Fibroblast of skin of back (primary cell): Measurements from ENCODE around the gene ZMIZ1.

Experiments used
- DNase-seq: peaks from one replicate; pipeline ENCODE4 v3.0.0-alpha.2; 2013

ZMIZ1 gene

DNA sequence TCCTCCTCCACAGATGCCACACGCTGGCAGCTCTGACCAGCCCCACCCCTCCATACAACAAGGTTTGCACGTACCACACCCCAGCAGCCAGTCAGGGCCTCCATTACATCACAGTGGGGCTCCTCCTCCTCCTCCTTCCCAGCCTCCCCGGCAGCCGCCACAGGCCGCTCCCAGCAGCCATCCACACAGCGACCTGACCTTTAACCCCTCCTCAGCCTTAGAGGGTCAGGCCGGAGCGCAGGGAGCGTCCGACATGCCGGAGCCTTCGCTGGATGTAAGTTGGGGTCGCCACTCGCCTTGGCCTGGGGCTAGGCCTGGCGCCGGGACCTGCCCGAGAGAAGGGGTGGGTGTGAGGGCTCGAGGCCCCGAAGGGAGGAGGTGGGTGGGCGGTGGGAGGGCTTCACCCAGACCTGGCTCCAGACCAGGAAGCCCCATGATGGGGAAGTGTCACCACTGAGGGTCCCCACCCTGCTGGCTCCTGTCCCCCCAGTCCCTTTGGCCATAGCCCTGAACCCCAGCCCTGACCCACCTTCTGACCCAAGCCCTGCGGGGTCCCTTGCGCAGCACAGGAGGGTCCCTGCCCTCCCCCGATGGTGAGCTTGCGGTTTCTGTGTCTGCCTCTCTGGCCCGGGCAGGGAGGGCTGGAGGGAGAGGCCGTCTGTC, 242.3 kb downstream of the ZMIZ1 start:
- DNase-seq = no peak

GRCh38 chr10:79311581-79312407, 243.0 kb downstream of the ZMIZ1 start:
- DNase-seq = no peak

DNA sequence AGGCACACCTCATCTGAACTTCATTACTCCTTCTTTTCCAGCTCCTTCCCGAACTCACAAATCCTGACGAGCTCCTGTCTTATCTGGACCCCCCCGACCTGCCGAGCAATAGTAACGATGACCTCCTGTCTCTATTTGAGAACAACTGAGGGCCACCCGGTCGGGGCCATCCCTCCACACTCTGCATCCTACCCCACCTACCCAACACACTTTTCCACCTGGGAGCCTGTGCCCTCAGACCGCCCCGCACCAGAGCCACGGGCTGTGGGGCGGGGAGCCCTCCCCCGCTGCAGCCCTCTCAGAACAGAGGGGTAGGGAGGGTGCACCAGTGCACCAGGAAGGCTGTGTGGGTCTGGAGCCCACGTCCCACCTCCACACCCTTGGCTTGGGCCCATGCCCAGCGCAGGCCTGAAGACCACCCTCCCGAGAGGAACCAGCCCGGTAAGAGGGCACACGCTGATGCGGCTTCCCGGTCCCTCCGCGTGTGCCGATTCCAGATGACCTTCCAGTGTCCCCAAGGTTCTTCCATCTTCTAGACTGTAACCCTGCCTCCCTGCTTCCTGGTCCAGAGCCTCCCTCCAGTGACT, 243.9 kb downstream of the ZMIZ1 start:
- no peak for DNase-seq

DNA sequence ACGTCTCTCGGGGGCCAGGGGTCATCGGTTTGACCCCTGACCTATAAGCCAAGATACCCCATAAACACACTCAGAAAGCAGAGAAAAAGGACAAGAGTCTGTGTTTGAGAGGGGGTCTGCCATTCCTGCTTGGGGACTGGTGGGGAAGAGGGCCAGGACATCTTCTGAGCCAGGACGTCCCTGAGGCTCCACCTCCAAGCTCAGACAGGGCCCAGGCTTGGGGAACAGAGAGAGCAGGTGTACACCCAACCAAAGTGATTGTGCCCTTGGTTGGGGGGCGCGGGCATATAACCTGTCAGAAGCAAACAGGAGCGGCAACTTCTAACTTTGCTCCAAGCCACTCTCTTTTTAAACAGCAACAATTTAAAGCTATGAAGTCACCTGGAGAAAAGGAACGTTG, 244.6 kb downstream of the ZMIZ1 start:
- no peak for DNase-seq

DNA sequence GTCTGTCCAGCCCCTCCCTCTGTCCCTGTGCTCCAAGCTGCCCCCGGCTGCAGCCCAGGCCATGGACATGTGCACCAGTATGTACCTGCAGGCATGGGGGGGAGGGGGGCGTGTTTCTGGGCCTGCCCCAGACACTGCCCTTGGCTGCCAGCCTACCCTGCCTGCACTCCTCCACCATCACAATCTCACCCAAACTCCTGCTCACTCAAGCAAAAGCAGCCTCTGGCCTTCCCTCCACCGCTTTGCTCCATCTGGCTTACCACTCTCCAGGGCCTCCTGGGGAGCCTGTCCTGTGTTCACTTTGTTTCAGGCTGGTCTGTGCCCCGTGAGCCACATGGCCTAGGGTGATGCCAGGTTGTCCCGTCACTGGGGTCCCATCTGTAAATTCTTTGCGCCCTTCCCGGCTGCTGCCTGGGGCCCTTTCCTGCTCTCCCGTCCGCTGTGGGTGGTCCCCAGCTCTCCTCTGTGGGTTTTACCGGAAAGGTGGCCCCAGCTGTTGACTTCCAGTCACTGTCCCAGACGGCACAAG, 245.2 kb downstream of the ZMIZ1 start:
- no peak for DNase-seq

DNA sequence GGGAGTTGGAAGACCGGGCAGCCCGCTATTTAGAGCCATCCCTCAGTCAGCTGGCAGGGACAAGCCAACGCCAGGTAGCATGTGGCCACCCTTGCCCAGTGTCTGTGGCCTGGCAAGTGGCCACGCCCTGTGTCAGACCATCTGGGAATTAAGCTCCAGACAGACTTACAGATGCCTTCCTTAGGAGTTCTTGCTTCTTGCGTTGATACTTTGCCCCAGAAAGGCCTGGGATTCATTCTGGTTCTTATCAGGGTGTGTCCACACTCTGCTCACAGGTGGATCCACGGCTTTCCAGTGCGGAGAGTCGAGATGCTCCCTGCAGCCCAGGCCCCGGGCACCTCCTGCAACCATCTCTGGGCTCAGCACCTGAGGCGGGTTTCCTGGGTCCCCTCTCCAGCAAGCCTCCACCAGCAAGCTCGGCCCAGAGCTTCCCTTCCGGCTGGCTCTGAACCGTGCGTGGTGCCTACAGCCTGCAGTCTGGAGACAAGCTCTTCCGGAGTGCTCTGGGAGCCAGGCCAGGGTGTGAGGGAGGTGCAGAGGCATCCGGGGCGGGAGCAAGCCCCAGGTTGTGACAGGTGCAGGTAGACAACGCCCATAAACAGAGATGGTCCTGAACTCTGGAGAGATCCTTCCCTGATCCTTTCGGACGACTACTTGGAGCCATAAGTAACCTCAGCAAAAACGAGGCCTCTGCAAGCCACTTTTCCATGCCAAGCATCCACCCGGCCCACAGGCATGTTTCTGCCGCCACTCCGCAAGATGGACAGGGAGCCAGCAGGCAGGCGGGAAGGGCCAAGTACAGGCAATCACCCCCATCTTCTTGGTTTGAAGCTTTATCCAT, 246.2 kb downstream of the ZMIZ1 start:
- no peak for DNase-seq

DNA sequence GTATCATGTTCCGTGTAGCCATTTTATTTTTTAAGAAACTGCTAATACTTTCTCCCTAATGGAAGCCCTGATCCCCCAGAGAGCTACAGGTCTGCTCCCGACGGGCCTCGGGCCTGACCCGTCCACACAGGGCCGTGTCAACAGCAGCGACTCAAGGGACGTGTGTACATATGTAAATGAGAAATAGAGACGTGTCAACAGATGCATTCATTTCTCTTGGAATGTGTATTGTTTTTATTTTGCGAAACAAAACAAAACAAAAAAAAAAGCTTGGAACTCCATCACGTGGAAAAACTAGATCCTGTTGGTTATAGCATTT, 246.8 kb downstream of the ZMIZ1 start:
- no peak for DNase-seq

- peak; percentile 44 for DNase-seq
These were observed 248.1 kb downstream of the ZMIZ1 start for GRCh38 chr10:79316671-79317431.

DNA sequence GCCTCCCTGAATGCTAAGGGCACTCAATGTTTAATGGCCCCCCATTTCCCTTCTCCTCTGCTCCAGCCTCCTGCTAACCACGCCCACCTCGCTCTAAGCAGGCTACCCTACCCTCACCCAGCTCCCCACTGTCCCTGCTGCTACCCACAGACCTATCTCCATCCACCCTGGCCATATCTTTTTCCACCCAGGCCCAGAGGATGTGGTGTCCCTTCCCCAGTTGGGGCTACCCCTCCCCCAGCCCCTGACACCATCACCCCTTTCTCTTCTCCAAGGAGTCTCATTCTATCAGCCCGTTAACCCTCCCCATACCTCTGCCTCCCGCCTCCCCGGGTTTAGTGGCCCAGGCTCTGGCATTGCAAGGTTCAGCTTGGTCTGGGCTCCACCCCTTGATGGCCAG, 249.6 kb downstream of the ZMIZ1 start:
- no peak for DNase-seq

DNA sequence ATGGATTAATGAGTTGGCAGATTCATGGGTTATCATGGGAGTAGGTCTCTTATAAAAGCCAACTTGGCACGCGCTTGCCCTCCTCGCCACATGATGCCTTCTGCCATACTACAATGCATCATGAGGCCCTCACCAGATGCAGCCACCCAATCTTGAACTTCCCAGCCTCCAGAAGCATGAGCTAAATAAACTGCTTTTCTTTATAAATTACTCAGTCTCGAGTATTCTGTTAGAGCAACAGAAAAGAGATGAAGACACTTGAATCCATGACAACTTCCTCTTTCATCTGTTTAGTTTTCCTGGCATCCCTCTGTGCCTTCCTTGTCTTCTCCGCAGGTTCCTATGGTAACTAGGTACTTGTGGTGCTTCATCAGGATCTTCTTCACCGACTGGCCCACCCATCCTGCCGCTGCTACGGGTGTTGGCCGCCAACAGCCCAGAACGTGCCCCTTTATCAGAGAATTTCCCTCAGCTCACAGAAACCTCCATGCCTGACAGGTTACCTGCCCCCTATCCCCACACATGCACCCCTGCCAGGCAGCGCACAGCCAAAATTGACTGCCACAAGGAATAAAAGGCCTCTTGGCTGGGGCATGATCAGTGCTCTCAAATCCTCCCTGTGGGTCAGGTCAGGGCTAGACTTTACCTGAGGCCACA, 250.5 kb downstream of the ZMIZ1 start:
- no peak for DNase-seq

DNA sequence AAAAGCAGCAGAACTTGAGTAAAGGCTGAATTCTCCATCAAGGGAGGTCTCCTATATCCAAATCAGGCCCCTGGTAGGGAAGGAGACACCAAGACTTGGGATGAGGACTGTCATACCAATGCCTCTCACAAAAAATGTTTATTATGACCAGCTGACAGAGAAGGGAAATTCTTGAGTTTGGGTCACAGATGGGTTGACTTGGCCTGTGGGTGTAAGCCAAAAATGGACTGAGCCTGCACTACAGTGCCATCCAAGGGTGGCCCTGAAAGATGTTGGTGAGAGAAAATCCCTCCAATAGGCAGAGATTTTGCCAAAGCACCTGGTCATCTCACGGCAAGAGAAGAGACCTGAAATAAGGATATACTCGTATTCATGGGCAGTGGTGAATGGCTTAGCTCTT, 251.6 kb downstream of the ZMIZ1 start:
- DNase-seq = no peak

- peak; percentile 98 for DNase-seq
These were observed 252.2 kb downstream of the ZMIZ1 start for GRCh38 chr10:79320820-79321493.

GRCh38 chr10:79321494-79321882, 252.7 kb downstream of the ZMIZ1 start:
- no peak for DNase-seq

DNA sequence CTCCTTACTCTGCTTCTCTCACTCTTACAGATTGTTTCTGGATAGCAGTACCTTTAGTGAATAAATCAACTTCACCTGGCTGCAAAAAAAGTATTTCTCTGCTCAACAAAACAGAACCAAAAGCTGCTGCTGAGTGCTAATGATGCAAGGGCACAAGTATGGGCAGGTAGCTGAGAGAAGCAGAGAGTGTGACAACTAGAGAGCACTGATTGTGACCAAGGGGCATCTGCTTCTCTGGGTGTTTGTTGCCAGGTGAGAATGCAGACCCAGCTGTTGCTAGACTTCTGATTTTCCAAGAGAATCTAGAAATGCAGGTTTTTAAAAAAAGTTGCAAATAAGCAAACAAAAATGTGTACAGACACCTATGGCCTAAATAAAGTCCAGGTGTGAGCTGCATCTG, 253.2 kb downstream of the ZMIZ1 start:
- no peak for DNase-seq

- peak; percentile 96 for DNase-seq
These were observed 254.1 kb downstream of the ZMIZ1 start for GRCh38 chr10:79322616-79323543.

DNA sequence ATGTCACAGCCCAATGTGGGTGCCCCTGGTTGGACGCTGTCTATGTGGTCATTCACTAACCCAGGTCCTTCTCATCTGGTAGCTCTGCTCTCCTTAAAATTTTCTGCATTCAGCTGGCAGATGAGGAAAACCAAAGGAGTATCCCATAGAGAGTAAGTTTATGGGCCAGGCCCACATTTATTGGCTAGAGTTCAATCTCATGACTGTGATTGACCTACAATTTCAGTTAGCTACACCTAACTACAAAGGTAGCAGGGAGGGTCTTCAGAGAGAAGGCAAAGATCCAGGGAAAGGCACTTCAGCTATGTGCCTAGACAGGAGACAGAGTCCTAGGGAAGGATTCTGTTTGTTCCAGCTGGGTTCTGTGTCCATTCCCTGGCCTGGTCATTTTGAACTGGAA, 254.8 kb downstream of the ZMIZ1 start:
- no peak for DNase-seq

DNA sequence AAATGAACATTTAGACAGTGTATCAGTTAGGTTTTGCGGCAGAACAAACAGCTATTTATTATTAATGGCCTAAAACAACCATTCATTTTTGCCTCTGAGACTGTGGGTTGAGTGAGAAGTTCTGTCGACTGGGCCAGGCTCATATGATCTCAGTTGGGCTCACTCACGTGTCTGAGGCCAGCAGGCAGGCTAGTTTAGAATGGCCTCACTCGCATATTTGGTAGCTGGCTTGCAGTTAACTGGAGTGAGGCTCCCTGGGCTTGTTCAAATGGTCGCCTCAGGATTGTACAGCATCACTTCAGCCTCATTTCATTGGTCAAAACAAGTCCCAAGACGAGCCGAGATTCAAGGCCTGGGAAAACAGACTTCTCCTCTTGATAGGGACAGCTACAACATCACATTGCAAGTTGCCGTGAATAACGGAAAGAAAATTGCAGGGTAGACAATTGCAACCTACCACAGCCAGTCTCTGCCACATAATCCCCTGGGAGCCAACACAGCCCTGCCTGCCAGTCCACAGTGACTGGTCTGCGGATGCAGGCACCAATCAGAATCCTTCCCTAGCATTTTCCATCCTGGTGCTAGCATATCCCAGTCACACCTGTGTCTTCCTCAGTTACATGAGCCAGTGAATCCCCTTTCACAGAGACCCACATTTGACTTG, 255.4 kb downstream of the ZMIZ1 start:
- no peak for DNase-seq

DNA sequence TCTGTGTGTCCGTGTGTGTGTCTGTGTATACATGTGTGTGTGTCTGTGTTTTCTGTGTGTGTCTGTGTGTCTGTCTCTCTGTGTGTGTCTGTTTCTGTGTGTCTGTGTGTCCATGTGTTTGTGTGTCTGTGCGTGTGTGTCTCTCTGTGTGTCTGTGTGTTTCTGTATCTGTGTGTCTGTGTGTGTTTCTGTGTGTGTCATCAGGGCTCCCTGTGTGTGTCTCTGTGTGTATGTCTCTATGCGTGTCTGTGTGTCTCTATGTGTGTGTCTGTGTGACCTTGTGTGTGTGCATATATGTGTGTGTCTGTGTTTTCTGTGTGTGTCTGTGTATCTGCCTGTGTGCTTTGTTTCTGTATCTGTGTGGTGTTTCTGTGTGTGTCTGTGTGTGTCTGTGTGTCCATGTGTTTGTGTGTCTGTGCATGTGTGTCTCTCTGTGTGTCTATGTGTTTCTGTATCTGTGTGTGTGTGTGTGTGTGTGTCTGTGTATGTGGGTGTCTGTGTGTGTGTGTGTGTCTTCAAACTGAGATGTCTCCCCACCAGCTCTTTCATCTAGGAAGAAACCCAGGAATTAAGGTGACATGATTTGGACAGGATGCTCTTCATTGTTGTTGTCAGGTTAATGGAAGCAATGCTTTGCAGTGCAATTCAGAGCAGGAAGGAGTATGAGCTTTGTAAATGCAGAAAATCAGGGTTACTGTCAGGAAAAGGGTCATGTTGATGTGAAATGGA, 257.8 kb downstream of the ZMIZ1 start:
- DNase-seq = no peak

GRCh38 chr10:79327090-79327457, 258.3 kb downstream of the ZMIZ1 start:
- no peak for DNase-seq
